GM19099 (cell line): ENCODE data around the gene RHBG.

Experiments used
- POLR2A ChIP-seq: IDR thresholded peaks from 3 replicates; pipeline ENCODE4 v1.6.1; 2011; ENCODE audit warnings: low read depth; ENCODE audit not compliant: insufficient read length; ENCODE audit errors: extremely low read depth

The RHBG gene

GRCh38 chr1:156423422-156424352, 54.7 kb downstream of the RHBG start:
- TF ChIP-seq POLR2A, result no peak

DNA sequence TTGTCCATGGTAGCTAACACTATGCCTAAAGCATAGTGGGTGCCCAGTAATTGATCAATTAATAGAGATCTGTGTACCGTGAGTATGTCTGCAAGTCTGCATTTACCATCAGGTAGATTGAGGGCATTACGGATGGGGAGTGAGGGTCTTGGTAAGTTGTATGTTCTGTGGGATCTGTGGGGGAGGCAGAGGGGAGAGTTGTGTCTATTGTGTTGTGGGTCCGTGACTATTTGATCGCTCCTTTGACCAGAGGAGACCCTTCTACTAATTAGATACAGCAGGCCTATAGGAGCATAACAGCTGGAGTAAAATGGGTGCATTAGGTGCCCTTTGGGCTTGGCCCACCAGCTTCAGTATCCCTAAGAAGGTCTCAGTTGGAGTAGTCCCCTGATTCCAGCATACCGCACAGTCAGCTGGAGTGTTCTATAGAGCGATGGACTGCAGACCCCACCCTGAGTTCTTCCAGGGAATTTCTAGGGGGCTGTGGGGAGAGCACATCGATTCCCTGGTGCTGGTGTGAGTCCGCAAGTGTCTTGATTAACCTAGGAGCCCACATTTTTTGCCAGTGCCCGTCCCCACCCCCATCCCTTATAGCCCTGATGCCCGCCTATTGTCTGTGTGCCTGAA, 55.9 kb downstream of the RHBG start:
- no peak for TF ChIP-seq POLR2A

- no peak for TF ChIP-seq POLR2A
These were observed 56.9 kb downstream of the RHBG start for GRCh38 chr1:156425943-156426342.

GRCh38 chr1:156427957-156428356, 58.9 kb downstream of the RHBG start:
- no peak for TF ChIP-seq POLR2A

- TF ChIP-seq POLR2A, result no peak
These were observed 59.8 kb downstream of the RHBG start for GRCh38 chr1:156428746-156429288.

GRCh38 chr1:156429313-156430060, 60.5 kb downstream of the RHBG start:
- no peak for TF ChIP-seq POLR2A

DNA sequence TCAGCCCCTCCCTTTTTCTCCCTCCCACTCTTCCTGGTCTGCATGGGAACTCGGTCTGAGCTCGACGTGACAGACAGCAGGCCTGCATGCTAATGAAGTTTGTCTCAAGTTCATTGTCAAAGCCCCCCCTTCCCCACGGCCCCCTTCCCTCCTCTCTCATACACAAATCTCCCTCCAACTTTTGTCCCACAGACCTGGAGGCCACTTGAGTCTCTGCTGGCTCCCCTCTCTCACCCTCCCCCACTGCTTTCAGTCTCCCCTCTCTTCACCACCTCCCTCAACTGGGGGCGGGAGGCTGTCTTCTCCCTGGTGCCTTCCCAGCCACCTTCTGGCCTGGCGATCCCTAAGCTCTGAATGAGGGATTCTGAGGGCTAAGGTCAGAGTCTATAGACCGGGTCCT, 61.3 kb downstream of the RHBG start:
- TF ChIP-seq POLR2A, result no peak

DNA sequence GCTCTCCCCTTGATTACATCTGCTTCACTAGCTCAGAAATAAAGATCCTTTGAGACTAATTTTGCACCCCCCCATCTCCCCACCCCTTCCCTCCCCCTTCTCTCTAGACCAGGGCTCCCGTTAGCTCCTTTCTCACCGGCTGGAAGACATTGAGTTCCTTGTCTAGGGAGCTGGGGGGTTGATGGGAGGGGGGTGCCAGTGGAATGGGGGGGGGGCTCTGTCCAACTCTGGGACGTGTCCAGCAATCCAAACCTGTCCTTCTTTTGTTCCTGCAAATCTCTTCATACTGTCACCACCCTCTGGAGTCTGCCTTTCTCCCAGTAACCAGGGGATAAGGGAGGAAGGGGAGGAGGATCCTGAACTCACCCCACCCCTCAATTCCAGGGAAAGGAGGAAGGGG, 61.9 kb downstream of the RHBG start:
- TF ChIP-seq POLR2A, result no peak

GRCh38 chr1:156431366-156431765, 62.4 kb downstream of the RHBG start:
- no peak for TF ChIP-seq POLR2A

- no peak for TF ChIP-seq POLR2A
These were observed 63.0 kb downstream of the RHBG start for GRCh38 chr1:156431769-156432668.

DNA sequence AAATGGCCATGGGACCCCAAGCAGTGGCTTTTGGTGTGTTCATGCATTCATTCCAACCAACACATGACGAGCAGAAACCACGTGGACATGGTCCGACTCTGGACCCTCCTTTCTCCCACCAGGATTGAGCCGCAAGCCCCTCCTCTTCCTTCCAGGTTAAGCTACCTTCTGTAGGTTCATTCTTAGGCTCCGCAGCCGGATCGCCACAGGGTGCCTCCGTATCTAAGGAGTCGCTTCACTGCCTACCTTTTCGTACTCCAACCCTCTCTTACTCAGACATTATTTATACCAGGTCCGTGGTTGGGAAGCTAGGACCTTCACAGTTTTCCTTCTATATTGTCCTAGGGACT, 63.6 kb downstream of the RHBG start:
- TF ChIP-seq POLR2A, result no peak

DNA sequence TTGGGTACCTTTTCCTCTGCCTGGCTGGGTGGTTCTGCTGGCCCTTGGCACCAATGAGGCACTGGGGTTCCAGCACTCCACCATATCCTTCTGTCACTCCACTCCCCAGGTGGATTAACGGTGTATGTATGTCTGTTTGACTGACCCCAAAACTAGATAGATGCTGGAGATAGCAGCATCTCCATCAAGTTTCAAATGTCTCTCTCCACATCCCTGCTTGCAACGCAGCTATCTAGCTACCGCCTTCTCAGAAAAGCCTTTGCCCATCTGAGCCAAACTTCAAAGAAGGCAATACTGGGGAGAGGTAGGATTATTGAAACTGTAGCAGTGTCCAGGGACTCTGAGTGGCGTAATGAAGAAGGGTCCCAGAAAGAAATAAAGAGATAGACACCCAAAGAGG, 64.0 kb downstream of the RHBG start:
- TF ChIP-seq POLR2A, result no peak

GRCh38 chr1:156433602-156434001, 64.6 kb downstream of the RHBG start:
- TF ChIP-seq POLR2A, result no peak
